A204.1 (cell line): ENCODE measurements around the gene TLE4.
"Not testable (repeated sequence)": the region's sequence is repeated elsewhere in the genome, so short reads cannot be mapped to it uniquely, and the experiment has no call there.

Experiments used
- FAIRE-seq: peaks from 2 replicates; lab custom pipeline; 2012; peaks lifted over from hg19 to GRCh38; lab: Jason Lieb, UNC

The TLE4 gene

GRCh38 chr9:79638806-79639205 lies 67.0 kb downstream of the TLE4 start:
- FAIRE-seq: no peak

- FAIRE-seq: no peak
Observed at GRCh38 chr9:79639354-79639753, 67.6 kb downstream of the TLE4 start.

- FAIRE-seq: not testable (repeated sequence)
Observed at GRCh38 chr9:79640067-79640466, 68.3 kb downstream of the TLE4 start.

- no peak for FAIRE-seq
Observed at GRCh38 chr9:79641070-79641469, 69.3 kb downstream of the TLE4 start.

- no peak for FAIRE-seq
Observed at GRCh38 chr9:79642671-79643070, 70.9 kb downstream of the TLE4 start.

- FAIRE-seq: no peak
Observed at GRCh38 chr9:79644048-79644447, 72.3 kb downstream of the TLE4 start.

GRCh38 chr9:79644601-79645000 lies 72.8 kb downstream of the TLE4 start:
- no peak for FAIRE-seq

GRCh38 chr9:79645110-79645509 lies 73.3 kb downstream of the TLE4 start:
- FAIRE-seq: no peak

GRCh38 chr9:79646096-79646495 lies 74.3 kb downstream of the TLE4 start:
- FAIRE-seq: no peak

- FAIRE-seq: no peak
Observed at GRCh38 chr9:79651251-79651795, 79.6 kb downstream of the TLE4 start.

GRCh38 chr9:79652598-79652997 lies 80.8 kb downstream of the TLE4 start:
- no peak for FAIRE-seq

GRCh38 chr9:79654591-79655382 lies 83.0 kb downstream of the TLE4 start:
- not testable (repeated sequence) for FAIRE-seq

GRCh38 chr9:79655551-79655950 lies 83.8 kb downstream of the TLE4 start:
- FAIRE-seq: no peak

GRCh38 chr9:79656169-79656568 lies 84.4 kb downstream of the TLE4 start:
- FAIRE-seq: no peak

- FAIRE-seq: no peak
Observed at GRCh38 chr9:79657891-79658290, 86.1 kb downstream of the TLE4 start.

GRCh38 chr9:79658926-79659325 lies 87.2 kb downstream of the TLE4 start:
- no peak for FAIRE-seq

- FAIRE-seq: no peak
Observed at GRCh38 chr9:79660615-79661014, 88.8 kb downstream of the TLE4 start.

- FAIRE-seq: no peak
Observed at GRCh38 chr9:79661279-79661678, 89.5 kb downstream of the TLE4 start.

- FAIRE-seq: no peak
Observed at GRCh38 chr9:79661886-79662536, 90.2 kb downstream of the TLE4 start.

- FAIRE-seq: no peak
Observed at GRCh38 chr9:79662537-79662956, 90.8 kb downstream of the TLE4 start.

- FAIRE-seq: no peak
Observed at GRCh38 chr9:79663300-79663699, 91.5 kb downstream of the TLE4 start.

GRCh38 chr9:79663878-79664277 lies 92.1 kb downstream of the TLE4 start:
- no peak for FAIRE-seq

- no peak for FAIRE-seq
Observed at GRCh38 chr9:79664375-79664831, 92.6 kb downstream of the TLE4 start.
